Measurements from ENCODE around the gene OR7A17.

Gene OR7A17

DNA sequence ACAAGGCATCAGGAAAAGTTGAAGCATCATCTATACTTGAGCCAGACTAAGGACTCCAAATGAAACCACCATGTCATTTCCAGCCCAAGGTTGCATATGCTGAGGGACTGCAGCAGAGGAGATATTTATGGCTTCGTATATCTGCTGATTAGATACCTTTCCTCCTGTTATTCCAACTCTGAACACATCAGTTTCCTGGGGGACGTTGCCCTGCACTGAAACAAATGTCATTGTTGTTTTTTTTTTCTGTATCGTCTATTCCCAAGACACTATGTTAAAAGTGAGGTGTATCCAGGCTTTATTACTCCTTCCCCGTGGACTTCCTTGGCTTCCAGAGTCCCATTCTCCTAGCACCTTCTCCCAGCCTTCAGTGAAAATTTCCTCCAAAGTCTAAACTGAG lies at the start of gene OR7A17:
OR7A17 (minus strand) TSS at position 101 of the 400 bp plus-strand sequence. CDS start 4,777 bp downstream, outside the sequence.
- DNase-seq (ENCODE audit: low read depth) = no peak

DNA sequence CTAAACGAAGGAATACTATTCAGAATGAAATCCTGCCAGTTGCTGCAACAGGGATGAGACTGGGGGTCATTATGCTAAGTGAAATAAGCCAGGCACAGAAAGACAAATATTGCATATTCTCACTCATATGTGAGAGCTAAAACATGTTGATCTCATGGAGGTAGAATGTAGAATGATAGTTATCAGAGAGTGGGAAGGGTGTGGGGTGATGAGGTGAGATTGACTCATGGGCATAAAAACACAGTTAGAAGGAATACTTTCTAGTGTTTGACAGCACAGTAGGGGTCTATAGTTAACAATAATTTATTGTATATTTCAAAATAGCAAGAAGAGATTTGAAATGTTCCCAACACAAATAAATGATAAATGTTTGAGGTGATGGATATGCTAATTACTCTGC lies 47.6 kb upstream of the OR7A17 start:
- DNase-seq (ENCODE audit: low read depth) = no peak

DNA sequence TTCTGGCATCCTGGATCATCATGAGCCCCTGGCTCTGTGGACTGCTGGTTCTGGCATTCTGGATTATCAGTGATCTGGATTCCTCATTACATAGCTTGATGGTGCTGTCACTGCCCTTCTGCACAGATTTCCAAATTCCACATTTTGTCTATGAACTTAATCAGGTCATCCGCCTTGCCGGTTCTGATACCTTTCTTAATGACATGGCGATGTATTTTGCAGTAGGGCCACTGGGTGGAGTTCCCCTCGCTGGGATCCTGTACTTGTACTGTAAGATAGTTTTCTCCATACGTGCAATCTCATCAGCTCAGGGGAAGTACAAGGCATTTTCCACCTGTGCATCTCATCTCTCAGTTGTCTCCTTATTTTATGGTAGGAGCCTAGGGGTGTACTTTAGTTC lies 30.9 kb upstream of the OR7A17 start:
- no peak for DNase-seq (ENCODE audit: low read depth)

DNA sequence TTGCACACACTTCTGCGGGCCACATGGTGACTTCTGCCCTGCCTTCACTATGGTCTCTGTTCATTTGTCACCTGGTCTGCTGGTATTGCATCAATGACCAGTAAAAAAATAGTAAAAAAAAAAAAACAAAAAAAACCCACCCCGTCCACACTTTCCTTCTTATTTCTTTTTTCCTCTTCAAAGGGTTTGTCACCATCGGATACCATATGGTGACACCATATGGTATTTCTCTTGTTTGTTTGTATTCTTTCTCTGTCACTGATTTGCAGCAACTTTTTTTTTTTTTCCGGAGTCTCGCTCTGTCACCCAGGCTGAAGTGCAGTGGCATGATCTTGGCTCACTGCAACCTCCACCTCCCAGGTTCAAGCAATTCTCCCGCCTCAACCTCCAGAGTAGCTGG lies 29.2 kb upstream of the OR7A17 start:
- DNase-seq (ENCODE audit: low read depth) = no peak

DNA sequence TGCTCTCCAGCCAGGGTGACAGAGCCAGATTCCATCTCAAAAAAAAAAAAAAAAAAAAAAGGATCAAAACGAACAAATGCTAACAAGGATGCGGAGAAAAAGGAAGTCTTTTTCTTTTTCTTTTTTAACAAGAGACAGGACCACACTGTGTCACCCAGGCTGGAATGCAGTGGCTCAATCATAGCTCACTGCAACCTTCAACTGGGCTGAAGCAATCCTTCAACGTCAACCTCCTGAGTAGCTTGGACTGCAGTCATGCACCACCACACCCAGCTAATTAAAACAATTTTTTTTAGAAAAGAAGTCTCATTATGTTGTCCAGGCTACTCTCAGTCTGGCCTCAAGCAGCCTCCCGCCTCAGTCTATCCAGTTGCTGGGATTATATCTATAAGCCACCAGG lies 20.8 kb upstream of the OR7A17 start:
- DNase-seq (ENCODE audit: low read depth) = no peak

DNA sequence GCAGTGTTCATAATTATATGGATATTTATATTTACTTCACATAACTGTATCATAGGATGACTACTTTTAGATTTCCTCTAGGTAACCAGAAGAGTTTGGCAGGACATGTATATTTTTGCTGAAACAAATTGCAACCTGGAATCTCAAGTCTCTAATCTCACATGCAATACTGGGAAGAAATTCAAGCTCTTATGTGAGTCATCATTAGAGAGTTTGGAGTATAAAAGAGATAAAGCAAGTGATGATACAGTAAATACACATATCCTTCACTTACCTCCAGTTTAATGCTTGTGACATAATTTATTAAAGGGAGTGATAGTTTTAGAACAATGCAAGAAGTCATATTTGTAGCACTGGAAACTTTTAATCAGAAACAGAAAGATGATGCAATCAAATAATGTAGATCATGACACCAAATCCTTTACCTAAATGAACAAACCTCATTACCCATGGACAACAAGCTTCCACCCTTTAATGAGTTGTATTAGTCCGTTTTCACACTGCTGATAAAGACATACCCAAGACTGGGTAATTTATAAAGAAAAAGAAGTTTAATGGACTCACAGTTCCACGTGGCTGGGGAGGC lies 15.8 kb upstream of the OR7A17 start:
- no peak for DNase-seq (ENCODE audit: low read depth)

DNA sequence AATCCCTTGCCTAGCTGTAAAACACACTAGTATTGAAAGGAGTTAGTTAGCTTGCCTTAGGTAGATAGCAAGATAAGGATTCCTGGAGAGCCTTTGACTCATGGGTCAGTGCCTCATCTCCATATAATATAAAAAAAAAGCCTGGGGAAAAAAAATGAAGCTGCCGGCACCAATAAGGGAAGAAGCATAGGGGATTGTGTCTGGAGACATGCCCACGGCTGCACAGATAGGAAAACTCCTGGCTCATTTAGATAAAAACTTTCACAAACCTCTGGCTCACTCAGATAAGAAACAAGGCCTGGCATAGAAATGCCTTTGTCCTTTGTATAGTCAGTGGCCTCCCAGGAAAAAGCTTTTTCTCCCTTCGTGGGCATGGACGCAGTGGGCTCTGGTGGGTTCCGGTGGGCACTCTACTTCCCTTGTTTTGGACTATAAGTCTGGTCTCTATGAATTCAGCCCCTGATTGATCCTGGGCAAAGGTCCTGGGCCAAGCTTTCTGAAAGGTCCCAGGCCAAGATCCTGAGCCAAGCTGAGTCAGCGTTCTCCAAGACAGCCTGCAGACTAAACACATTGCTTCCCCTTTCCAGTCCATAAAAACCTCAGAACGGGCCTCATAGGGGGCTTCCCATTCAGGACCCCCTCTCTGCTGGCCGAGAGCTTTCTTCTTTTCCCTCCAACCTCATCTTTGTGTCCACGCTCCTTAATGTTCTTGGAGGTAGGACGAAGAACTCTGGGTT lies 4.9 kb upstream of the OR7A17 start:
- no peak for DNase-seq (ENCODE audit: low read depth)

DNA sequence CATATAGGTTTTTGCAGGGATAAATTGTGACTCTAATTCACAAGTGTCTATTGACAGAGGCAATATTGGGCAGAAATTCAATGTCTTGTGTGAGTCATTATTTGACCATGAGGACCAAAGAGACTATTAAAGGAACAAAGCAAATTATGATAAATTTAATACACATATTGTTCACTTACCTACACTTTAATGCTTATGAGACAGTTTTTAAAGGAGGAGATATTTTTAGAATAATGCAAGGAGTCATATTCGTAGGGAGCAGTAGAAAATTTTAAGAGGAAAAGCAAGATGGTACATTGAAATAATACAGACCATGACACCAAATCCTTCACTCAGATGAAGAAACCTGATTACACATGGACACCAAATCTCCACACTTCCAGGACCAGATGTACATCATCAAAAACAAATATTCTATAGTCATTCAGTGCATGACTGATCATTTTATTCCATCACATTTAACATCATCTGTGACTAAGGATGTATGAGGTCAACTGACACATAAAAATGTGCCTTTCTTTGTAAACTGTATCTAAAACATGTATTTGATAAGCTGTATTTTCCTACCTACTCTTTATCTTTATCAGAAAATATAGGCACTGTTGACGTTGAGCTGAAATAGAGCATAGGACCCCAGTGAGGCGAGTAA lies 4.2 kb upstream of the OR7A17 start:
- DNase-seq (ENCODE audit: low read depth) = no peak

DNA sequence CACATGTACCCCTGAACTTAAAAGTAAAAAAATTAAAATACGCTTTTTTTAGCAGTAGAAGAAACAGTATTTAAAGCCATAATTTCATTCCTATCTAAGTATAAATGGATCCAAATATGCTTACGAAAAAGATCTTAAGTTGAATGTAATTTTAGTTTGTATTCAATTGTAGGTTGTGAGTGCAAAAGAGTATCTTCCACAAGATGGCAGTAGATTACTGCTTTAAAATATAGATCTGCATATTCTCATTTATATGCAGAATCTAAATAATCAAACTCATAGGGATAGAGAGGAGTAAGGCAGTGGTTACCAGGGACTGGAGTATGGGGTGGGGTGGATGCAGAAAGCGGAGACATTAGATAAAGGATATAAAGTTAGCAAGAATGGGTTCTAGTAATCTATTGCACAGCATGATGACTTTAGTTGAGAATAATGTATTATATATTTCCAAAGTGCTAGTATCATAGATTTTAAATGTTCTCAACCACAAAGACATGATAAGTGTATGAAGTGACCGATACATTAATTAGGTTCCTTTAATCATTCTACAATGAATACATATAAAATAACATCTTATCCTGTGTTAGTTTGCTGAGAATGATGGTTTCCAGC lies 14.2 kb downstream of the OR7A17 start:
- DNase-seq (ENCODE audit: low read depth) = peak; percentile 26

DNA sequence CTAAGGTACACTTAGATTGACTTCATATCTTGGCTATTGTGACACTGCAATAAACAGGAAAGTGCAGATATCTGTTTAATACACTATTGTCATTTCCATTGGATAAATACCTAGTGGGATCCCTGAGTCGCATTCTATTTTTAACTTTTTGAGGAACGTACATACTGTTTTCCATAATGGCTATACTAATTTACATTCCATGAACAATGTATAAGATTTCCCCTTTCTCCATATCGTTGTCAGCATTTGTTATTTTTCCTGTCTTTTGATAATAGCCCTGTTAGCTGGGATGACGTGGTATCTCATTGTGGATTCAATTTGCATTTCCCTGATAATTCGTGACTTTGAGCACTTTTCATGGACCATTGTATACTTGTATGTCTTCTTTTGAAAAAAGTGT lies 17.4 kb downstream of the OR7A17 start:
- no peak for DNase-seq (ENCODE audit: low read depth)

DNA sequence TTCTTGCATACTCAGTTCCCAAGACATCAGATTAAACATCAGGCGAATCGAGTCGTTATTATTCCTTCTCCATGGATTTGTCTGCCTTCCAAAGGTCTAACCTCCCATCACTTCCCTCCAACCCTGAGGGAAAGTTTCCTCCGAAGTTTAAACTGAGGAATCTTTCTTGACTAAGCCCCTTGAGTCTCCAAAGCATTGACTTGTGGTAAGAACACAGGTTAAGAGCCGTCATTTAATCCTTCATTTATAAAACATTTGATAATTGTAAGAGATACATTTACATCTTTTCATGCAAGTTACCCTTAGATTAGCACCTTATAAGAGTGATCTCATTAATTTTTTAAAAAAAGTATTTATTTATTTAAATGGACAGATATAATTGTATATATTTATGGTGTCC lies 37.1 kb downstream of the OR7A17 start, which contains the start of gene OR7A10:
OR7A10 (minus strand) TSS at position 101 of the 400 bp plus-strand sequence. CDS start 7,045 bp downstream, outside the sequence.
- no peak for DNase-seq (ENCODE audit: low read depth)

DNA sequence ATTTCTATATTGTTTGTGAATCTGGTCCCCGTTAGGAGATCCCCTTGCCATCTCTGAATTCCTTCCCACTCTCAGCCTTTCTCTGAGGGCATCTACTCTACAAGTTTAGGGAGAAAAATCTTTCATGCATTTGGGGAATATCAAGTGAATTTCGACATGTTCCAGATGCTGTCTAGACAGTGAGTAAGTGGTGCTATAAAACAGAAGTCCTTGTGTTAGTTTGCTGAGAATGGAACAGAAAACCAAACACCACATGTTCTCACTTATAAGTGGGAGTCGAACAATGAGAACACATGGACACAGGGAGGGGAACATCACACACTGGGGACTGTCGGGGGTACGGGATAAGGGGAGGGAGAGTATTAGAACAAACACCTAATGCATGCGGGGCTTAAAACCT lies 42.4 kb downstream of the OR7A17 start:
- no peak for DNase-seq (ENCODE audit: low read depth)

DNA sequence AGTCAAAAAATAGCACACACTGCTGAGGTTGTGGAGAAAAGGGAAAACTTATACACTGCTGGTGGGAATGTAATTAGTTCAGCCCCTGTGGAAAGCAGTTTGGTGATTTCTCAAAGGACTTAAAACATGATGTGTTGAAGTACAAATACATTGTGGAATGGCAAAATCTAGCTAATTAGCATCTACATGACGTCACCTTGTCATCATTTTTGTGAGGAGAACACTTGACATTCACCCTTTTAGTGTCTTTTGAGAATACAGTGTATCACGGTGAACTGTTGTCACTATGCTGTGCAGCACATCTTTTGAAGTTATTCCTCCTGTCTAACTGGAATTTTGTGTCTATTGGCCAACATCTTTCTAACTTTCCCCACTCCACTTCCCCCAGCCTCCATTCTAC lies 42.8 kb downstream of the OR7A17 start:
- no peak for DNase-seq (ENCODE audit: low read depth)

DNA sequence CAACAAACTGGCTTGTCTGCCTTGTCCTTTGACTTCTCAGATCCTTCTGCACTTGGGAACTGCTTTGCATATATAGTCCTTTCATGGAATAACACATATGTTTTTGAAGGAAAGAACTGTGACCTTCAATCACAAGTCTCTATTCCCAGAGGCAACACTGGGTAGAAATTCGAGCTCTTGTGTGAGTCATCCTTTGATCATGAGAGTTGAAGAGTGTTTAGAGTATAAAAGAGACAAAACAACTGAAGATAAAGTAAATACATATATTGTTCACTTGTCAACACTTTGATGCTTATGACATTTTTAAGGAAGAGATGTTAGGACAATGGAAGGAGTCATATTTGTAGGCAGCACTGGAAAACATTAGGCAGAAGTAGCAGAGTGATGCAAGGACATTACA lies 45.7 kb downstream of the OR7A17 start:
- no peak for DNase-seq (ENCODE audit: low read depth)

DNA sequence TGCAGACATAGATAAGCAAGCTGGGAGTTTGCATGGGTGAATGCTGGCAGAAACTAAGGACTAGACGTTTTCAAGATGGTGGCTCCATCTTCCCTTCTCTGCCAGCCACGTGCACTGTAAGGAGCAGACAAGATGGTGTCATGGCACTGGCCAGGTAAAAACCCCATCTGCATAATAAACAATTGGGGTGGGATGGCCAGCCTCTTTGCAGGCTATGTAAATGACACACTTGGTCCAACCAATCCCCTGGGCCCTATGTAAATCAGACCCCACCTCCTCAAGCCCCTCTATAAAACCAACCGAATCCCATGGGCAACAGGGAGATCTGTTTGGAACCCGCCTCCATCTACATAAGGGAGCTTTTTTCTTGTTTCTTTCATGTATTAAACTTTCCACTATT lies 48.5 kb downstream of the OR7A17 start:
- no peak for DNase-seq (ENCODE audit: low read depth)

DNA sequence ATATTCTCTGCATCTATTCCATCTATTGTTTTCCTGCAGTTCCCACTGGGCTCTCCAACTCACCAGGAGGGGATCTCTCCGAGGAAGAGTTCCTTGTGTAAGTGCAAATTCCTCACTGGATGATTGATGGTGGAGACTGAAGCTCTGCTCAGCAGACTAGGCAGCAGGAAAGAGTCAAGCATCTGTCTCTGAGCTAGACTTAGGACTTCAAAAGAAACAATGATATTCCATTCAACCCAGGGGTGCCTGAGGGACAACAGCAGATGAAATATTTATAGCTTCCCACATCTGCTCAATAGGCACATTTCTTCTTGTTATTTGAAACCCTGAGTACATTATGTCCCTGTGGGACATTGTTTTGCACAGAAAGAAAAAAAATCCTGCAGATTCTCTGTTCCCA lies 50.9 kb downstream of the OR7A17 start, which contains the start of the genes OR7A5 and OR7C1:
OR7A5 (minus strand) TSS at position 175 of the 400 bp plus-strand sequence. CDS start 6,944 bp downstream, outside the sequence.
OR7C1 (minus strand) TSS at position 175 of the 400 bp plus-strand sequence. CDS start 35,049 bp downstream, outside the sequence.
- no peak for DNase-seq (ENCODE audit: low read depth)

DNA sequence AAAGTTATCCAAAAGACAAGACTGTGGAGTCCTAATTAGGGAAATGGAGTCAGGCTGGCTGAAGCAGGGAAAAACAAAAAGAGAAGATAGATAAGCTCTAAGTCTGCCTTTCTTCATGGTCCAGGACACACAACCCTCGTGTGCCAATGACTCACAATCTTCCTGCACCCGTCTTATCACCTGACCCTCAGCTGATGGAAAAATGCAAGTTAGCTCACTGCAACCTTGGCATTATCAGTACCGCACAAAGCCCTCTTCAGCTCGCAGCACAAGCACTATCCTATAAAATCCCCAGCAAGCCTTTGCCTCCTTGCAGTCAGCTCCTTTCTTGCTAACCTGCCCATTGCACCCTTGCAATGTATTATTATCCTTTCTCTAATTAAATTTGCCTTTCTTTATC lies 55.2 kb downstream of the OR7A17 start:
- no peak for DNase-seq (ENCODE audit: low read depth)
